ENCODE data around the gene RASA3.

Gene RASA3

GRCh38 chr13:113972451-113973217 lies 159.8 kb downstream of the RASA3 start:
- TF ChIP-seq CTCF (IDR thresholded peaks at IDR 0.05) = no peak
- Histone ChIP-seq H3K27me3 (no peaks in the 10 kb centered on the region), H3K27ac (no peak overlapping the region), H3K9me3 (no peaks in the 10 kb centered on the region), H3K4me1 (ENCODE audit: control insufficient read depth in 1 of 2, insufficient read depth in 1 of 2, low read depth in 1 of 2, low read length in 1 of 2) (no peaks in the 10 kb centered on the region), H3K4me3 (ENCODE audit: low read depth in 1 of 2, low read length in 1 of 2) (no peak overlapping the region), H3K36me3 (peaks cover 41% of the 10 kb centered on the region)

- Histone ChIP-seq H3K36me3 (peaks cover 31% of the 10 kb centered on the region), H3K4me3 (ENCODE audit: low read depth in 1 of 2, low read length in 1 of 2) (no peak overlapping the region), H3K27ac (no peak overlapping the region), H3K4me1 (ENCODE audit: control insufficient read depth in 1 of 2, insufficient read depth in 1 of 2, low read depth in 1 of 2, low read length in 1 of 2) (no peaks in the 10 kb centered on the region), H3K27me3 (no peaks in the 10 kb centered on the region), H3K9me3 (no peaks in the 10 kb centered on the region)
- TF ChIP-seq CTCF (IDR thresholded peaks at IDR 0.05) = no peak
These were observed 160.8 kb downstream of the RASA3 start for GRCh38 chr13:113971471-113972231.

- Histone ChIP-seq H3K27me3 (no peaks in the 10 kb centered on the region), H3K36me3 (peaks cover 28% of the 10 kb centered on the region)
These were observed 161.5 kb downstream of the RASA3 start for GRCh38 chr13:113970810-113971470.

GRCh38 chr13:113969973-113970611 lies 162.3 kb downstream of the RASA3 start:
- H3K4me3 ChIP-seq (ENCODE audit: low read depth in 1 of 2, low read length in 1 of 2) = no peak overlapping the region
- no peaks in the 10 kb centered on the region for H3K4me1 ChIP-seq (ENCODE audit: control insufficient read depth in 1 of 2, insufficient read depth in 1 of 2, low read depth in 1 of 2, low read length in 1 of 2)
- no peak overlapping the region for H3K27ac ChIP-seq
- peaks cover 20% of the 10 kb centered on the region for H3K36me3 ChIP-seq
- H3K27me3 ChIP-seq = no peaks in the 10 kb centered on the region
- no peaks in the 10 kb centered on the region for H3K9me3 ChIP-seq
- TF ChIP-seq CTCF (IDR thresholded peaks at IDR 0.05) = no peak

More at GRCh38 chr13:113970810-113971470, 161.5 kb downstream of the RASA3 start:
- H3K9me3 ChIP-seq = no peaks in the 10 kb centered on the region
- no peak overlapping the region for H3K27ac ChIP-seq
- no peak overlapping the region for H3K4me3 ChIP-seq (ENCODE audit: low read depth in 1 of 2, low read length in 1 of 2)
- TF ChIP-seq CTCF (IDR thresholded peaks at IDR 0.05) = no peak
- no peaks in the 10 kb centered on the region for H3K4me1 ChIP-seq (ENCODE audit: control insufficient read depth in 1 of 2, insufficient read depth in 1 of 2, low read depth in 1 of 2, low read length in 1 of 2)

GRCh38 chr13:113969311-113969972 lies 163.0 kb downstream of the RASA3 start:
- Histone ChIP-seq H3K9me3 (no peaks in the 10 kb centered on the region), H3K4me1 (ENCODE audit: control insufficient read depth in 1 of 2, insufficient read depth in 1 of 2, low read depth in 1 of 2, low read length in 1 of 2) (no peaks in the 10 kb centered on the region), H3K4me3 (ENCODE audit: low read depth in 1 of 2, low read length in 1 of 2) (no peak overlapping the region), H3K27me3 (no peaks in the 10 kb centered on the region), H3K36me3 (peaks cover 13% of the 10 kb centered on the region), H3K27ac (no peak overlapping the region)
- TF ChIP-seq CTCF (IDR thresholded peaks at IDR 0.05) = no peak
